Rectal smooth muscle tissue (tissue), 1 donor: ENCODE measurements around the gene CKMT1B.
"Not testable (repeated sequence)": the region's sequence is repeated elsewhere in the genome, so short reads cannot be mapped to it uniquely, and the experiment has no call there.

Experiments
- H3K27ac ChIP-seq: one replicate; pipeline ENCODE4 v1.7.0; 2013; ENCODE audit warnings: low read depth, low read length, inconsistent platforms
- H3K27me3 ChIP-seq: one replicate; pipeline ENCODE4 v1.7.0; 2013; ENCODE audit warnings: low read length; ENCODE audit not compliant: control insufficient read depth, insufficient read depth
- H3K36me3 ChIP-seq: one replicate; pipeline ENCODE4 v1.7.0; 2013; ENCODE audit warnings: low read length; ENCODE audit not compliant: control insufficient read depth, insufficient read depth
- H3K4me1 ChIP-seq: one replicate; pipeline ENCODE4 v1.7.0; 2013; ENCODE audit warnings: low read length; ENCODE audit not compliant: control insufficient read depth, insufficient read depth
- H3K4me3 ChIP-seq: one replicate; pipeline ENCODE4 v1.7.0; 2013; ENCODE audit warnings: low read length
- H3K9ac ChIP-seq: one replicate; pipeline ENCODE4 v1.7.0; 2013; ENCODE audit warnings: low read length

Gene CKMT1B

DNA sequence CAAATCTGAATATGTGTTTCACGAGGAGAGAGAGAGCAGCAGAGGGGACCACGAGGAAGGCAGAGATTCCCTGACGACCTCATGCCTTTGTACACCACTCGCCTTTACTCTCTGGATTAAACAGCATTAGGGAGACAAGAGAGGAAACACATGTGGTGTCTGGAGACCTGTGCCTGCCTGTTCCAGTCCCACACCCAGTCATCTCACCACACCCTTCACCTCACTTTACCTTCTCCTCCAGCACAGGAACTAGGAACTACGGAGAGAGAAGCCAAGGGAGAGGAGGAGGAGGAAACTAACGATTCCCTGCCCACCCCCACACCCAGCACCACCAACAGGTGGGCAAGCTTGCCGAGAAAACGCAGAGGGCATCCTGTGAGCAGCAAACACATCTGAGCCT, 986 bp upstream of the CKMT1B start:
- H3K27ac ChIP-seq, H3K4me3 ChIP-seq, H3K4me1 ChIP-seq, H3K27me3 ChIP-seq, H3K36me3 ChIP-seq, H3K9ac ChIP-seq: not testable (repeated sequence)

GRCh38 chr15:43599131-43599530, 5.3 kb downstream of the CKMT1B start:
- H3K4me1 ChIP-seq, H3K36me3 ChIP-seq, H3K27me3 ChIP-seq, H3K27ac ChIP-seq, H3K9ac ChIP-seq, H3K4me3 ChIP-seq: not testable (repeated sequence)

DNA sequence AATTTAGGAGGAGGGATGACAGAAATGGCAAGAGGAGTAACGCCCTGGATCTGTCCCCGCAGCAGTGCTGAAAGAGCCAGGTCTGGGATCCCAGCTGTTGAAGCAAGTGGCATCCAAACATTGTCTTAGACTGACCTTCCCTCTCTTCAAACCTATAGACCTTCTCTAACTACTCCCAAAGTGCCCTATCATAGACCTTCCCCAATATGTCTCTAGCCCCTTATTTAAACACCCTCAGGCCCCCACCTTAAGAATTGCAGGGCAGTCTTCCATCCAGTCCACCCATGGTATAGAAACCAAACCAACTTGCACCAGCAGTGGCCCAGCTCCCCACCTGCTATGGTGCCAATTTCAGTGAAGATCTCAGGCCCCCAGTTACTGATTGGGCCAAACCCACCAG, 6.4 kb downstream of the CKMT1B start:
- not testable (repeated sequence) for H3K36me3 ChIP-seq, H3K27ac ChIP-seq, H3K27me3 ChIP-seq, H3K9ac ChIP-seq, H3K4me1 ChIP-seq, H3K4me3 ChIP-seq

- not testable (repeated sequence) for H3K27me3 ChIP-seq, H3K4me3 ChIP-seq, H3K9ac ChIP-seq, H3K4me1 ChIP-seq, H3K27ac ChIP-seq, H3K36me3 ChIP-seq
Observed at GRCh38 chr15:43602233-43602632, 8.4 kb downstream of the CKMT1B start.

DNA sequence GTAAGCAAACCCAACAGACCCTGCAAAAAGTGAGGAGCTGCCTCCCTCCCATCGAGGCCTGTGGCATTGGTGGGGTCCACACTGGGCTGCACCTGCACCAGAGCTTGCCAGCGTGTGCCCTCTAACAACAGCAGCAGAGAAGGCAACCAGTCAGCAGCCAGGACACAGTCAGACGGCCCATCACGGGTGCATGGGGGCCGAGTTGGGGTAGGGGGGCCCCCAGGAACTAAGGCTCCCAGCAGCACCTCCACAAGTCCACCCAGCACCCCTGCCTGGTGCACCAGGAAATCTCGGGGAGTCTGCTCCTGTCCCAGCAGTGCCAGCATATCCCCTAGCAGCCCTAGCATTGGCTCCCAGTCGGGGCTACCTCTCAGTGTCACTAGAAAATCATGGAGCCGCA, 23.9 kb downstream of the CKMT1B start:
- not testable (repeated sequence) for H3K36me3 ChIP-seq, H3K9ac ChIP-seq, H3K4me1 ChIP-seq, H3K27me3 ChIP-seq, H3K27ac ChIP-seq, H3K4me3 ChIP-seq

GRCh38 chr15:43618700-43619099, 24.9 kb downstream of the CKMT1B start, which contains the start of gene STRC:
TSS of gene STRC (minus strand) at chr15:43618800. CDS start at chr15:43618722, 78 bp downstream.
- H3K4me1 ChIP-seq, H3K4me3 ChIP-seq, H3K9ac ChIP-seq, H3K27me3 ChIP-seq, H3K27ac ChIP-seq, H3K36me3 ChIP-seq: not testable (repeated sequence)

GRCh38 chr15:43622068-43622799, 28.4 kb downstream of the CKMT1B start:
- not testable (repeated sequence) for H3K27ac ChIP-seq, H3K9ac ChIP-seq, H3K4me3 ChIP-seq, H3K27me3 ChIP-seq, H3K4me1 ChIP-seq, H3K36me3 ChIP-seq

DNA sequence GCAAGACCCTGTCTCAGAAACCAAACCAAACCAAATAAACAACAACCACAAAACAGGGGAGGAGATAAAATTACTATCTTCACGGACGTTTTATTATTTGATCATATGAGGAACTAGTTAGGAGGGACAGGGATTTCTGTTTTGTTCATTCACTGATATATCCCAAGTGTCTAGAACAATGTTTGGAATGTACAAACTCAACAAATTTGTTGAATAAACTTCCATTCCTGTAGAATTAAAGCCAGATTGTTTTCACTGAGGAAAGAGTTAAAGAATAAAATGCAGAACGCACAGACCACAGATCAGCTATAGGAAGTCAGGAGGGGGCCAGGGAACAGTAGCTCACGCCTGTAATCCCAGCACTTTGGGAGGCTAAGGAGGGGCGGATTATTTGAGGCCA, 31.3 kb downstream of the CKMT1B start:
- Histone ChIP-seq H3K4me1 (no peaks in the 10 kb centered on the region), H3K9ac (no peak overlapping the region), H3K27ac (no peak overlapping the region), H3K4me3 (no peak overlapping the region), H3K27me3 (no peaks in the 10 kb centered on the region), H3K36me3 (no peaks in the 10 kb centered on the region)

- H3K4me1 ChIP-seq, H3K36me3 ChIP-seq, H3K4me3 ChIP-seq, H3K27ac ChIP-seq, H3K27me3 ChIP-seq, H3K9ac ChIP-seq: not testable (repeated sequence)
Observed at GRCh38 chr15:43626937-43627336, 33.1 kb downstream of the CKMT1B start.

GRCh38 chr15:43638464-43639204, 44.8 kb downstream of the CKMT1B start:
- not testable (repeated sequence) for H3K27me3 ChIP-seq, H3K36me3 ChIP-seq, H3K4me3 ChIP-seq, H3K4me1 ChIP-seq, H3K9ac ChIP-seq, H3K27ac ChIP-seq
